HFFc6 (cell line): ENCODE data around the gene PRKAA1. TPM values are rescaled to one million over a fixed set of nuclear protein-coding genes. Genes with fewer than 3 reads are reported as not detected.

Source experiments
- DNase-seq: peaks from one replicate; pipeline ENCODE4 v3.0.0-alpha.2; 2018
- H3K27ac Mint-ChIP-seq: 2 replicates; pipeline ENCODE4 v1.8.0; 2020; ENCODE audit warnings: mild to moderate bottlenecking, mixed read lengths
- H3K27me3 Mint-ChIP-seq: 2 replicates; pipeline ENCODE4 v1.8.0; 2021; ENCODE audit warnings: mild to moderate bottlenecking, moderate library complexity, mixed read lengths; ENCODE audit not compliant: insufficient read depth
- H3K36me3 Mint-ChIP-seq: 2 replicates; pipeline ENCODE4 v1.8.0; 2021; ENCODE audit warnings: low read depth, mixed read lengths
- H3K4me1 Mint-ChIP-seq: 2 replicates; pipeline ENCODE4 v1.8.0; 2020; ENCODE audit warnings: low read depth, mixed read lengths
- H3K4me3 Mint-ChIP-seq: 2 replicates; pipeline ENCODE4 v1.8.0; 2020; ENCODE audit warnings: mild to moderate bottlenecking, moderate library complexity, mixed read lengths
- H3K9me3 Mint-ChIP-seq: 2 replicates; pipeline ENCODE4 v1.8.0; 2020; ENCODE audit warnings: mild to moderate bottlenecking, mixed read lengths
- CTCF ChIP-seq: fragments of 200-600 bp; sonication (generic); IDR thresholded peaks from 2 replicates; pipeline ENCODE4 v1.5.0; 2021; ENCODE audit warnings: antibody characterized with exemption, mild to moderate bottlenecking
- total RNA-seq, 6 experiments: library from RNA; stranded (reverse); fragmentation: NEBNext Ultra II Directional; extraction: Animal tissue kit (Norgen Biotek cat#: 25700); gene quantifications; 2 replicates in 1 of 6; 3 replicates in 5 of 6; pipeline ENCODE4 v1.2.3, GENCODE V29; 2021

Gene PRKAA1
- total RNA-seq, 6 experiments from 2014 or later, result 81.7 to 103 (median 88.3) TPM

- H3K27ac Mint-ChIP-seq, result no peak overlapping the region
- H3K4me1 Mint-ChIP-seq, result peaks cover 35% of the 10 kb centered on the region
- H3K27me3 Mint-ChIP-seq, result no peaks in the 10 kb centered on the region
- DNase-seq, result no peak
- peaks cover 25% of the 10 kb centered on the region for H3K36me3 Mint-ChIP-seq
- TF ChIP-seq CTCF, result no peak
- no peak overlapping the region for H3K4me3 Mint-ChIP-seq
- no peaks in the 10 kb centered on the region for H3K9me3 Mint-ChIP-seq
Measured at GRCh38 chr5:40738502-40738901, 59.7 kb downstream of the PRKAA1 start.

GRCh38 chr5:40736103-40736875 lies 61.9 kb downstream of the PRKAA1 start:
- H3K36me3 Mint-ChIP-seq, result peaks cover 22% of the 10 kb centered on the region
- peak; percentile 89 for TF ChIP-seq CTCF
- H3K4me1 Mint-ChIP-seq, result peaks cover 33% of the 10 kb centered on the region
- H3K9me3 Mint-ChIP-seq, result no peaks in the 10 kb centered on the region
- H3K27ac Mint-ChIP-seq, result peak overlapping the region; percentile 87
- peak; percentile 72 for DNase-seq
- no peaks in the 10 kb centered on the region for H3K27me3 Mint-ChIP-seq
- H3K4me3 Mint-ChIP-seq, result no peak overlapping the region; the same call in 1 of the 2 replicates

GRCh38 chr5:40735609-40736008 lies 62.6 kb downstream of the PRKAA1 start:
- H3K36me3 Mint-ChIP-seq, result peaks cover 18% of the 10 kb centered on the region
- no peak for TF ChIP-seq CTCF
- H3K27ac Mint-ChIP-seq, result peak overlapping the region; percentile 87
- H3K4me3 Mint-ChIP-seq, result peak overlapping the region; percentile 79; the same call in 1 of the 2 replicates
- H3K9me3 Mint-ChIP-seq, result no peaks in the 10 kb centered on the region
- no peak for DNase-seq
- H3K27me3 Mint-ChIP-seq, result no peaks in the 10 kb centered on the region
- peaks cover 33% of the 10 kb centered on the region for H3K4me1 Mint-ChIP-seq

GRCh38 chr5:40734986-40735385 lies 63.2 kb downstream of the PRKAA1 start:
- Mint-ChIP-seq H3K27ac (peak overlapping the region; percentile 87), H3K4me3 (peak overlapping the region; percentile 79)
- DNase-seq, result peak; percentile 32

GRCh38 chr5:40733879-40734563 lies 64.2 kb downstream of the PRKAA1 start:
- Mint-ChIP-seq H3K27ac (peak overlapping the region; percentile 87), H3K36me3 (peaks cover 8% of the 10 kb centered on the region; the same call in 1 of the 2 replicates), H3K4me1 (peaks cover 33% of the 10 kb centered on the region), H3K9me3 (no peaks in the 10 kb centered on the region), H3K27me3 (no peaks in the 10 kb centered on the region), H3K4me3 (no peak overlapping the region)
- DNase-seq, result no peak
- no peak; the same call in 1 of the 2 replicates for TF ChIP-seq CTCF

More at GRCh38 chr5:40734986-40735385, 63.2 kb downstream of the PRKAA1 start:
- Mint-ChIP-seq H3K9me3 (no peaks in the 10 kb centered on the region), H3K36me3 (peaks cover 13% of the 10 kb centered on the region), H3K27me3 (no peaks in the 10 kb centered on the region), H3K4me1 (peaks cover 33% of the 10 kb centered on the region)
- TF ChIP-seq CTCF, result no peak
